HG02870 (cell line): Measurements from ENCODE around the gene TBC1D10A.
"Not testable (repeated sequence)": the region's sequence is repeated elsewhere in the genome, so short reads cannot be mapped to it uniquely, and the experiment has no call there.

ENCODE experiments used
- ATAC-seq: cut with Tn5 transposase; IDR thresholded peaks from one replicate; pipeline ENCODE4 v1.9.1; 2021; ENCODE audit warnings: mild to moderate bottlenecking, moderate library complexity; ENCODE audit not compliant: unreplicated experiment

Gene TBC1D10A

DNA sequence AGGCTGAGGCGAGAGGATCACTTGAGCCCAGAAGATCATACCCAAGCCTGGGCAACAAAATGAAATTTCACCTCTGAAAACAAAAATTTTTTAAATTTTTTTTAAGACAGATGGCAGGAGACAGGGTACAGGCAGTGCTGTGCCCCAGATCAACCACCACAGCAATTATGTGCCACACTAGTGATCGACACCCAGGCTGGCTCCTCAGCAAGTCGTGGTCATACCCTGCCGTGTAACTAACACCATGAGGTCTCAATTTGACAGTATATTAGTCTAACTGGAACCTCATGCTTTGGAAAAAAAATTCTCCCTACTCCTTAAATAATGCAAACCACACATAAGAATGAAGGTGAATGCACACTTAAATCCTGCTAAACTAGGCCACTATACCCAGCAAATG lies 21.7 kb upstream of the TBC1D10A start:
- no peak for ATAC-seq

DNA sequence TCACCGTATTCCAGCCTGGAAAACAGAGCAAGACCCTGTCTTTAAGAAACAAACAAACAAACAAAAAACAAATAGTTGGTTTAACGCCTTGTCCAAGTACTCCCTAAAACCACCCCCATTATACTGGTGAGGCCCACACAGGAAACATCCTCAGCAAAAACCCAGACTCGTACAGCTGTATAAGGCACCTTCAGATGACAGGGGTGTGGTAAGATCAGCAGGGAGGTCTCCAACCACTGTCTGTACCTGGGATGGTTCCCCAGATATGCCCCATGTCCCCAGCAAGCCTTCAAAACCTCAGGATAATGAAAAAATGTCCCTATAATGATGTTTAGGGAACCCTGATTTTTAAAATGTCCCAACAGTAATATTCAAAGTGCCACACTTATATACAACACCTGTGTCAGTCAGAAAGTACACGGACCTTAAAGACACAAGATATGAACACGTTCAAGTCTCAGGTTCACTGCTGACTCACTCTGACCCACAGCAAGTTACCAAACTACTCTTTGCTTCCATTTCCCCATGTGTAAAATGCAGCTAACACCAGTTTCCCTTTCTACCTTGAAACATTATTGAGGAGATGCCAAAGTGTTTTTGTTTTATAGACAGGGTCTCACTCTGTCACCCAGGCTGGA lies 20.6 kb upstream of the TBC1D10A start:
- ATAC-seq: no peak

DNA sequence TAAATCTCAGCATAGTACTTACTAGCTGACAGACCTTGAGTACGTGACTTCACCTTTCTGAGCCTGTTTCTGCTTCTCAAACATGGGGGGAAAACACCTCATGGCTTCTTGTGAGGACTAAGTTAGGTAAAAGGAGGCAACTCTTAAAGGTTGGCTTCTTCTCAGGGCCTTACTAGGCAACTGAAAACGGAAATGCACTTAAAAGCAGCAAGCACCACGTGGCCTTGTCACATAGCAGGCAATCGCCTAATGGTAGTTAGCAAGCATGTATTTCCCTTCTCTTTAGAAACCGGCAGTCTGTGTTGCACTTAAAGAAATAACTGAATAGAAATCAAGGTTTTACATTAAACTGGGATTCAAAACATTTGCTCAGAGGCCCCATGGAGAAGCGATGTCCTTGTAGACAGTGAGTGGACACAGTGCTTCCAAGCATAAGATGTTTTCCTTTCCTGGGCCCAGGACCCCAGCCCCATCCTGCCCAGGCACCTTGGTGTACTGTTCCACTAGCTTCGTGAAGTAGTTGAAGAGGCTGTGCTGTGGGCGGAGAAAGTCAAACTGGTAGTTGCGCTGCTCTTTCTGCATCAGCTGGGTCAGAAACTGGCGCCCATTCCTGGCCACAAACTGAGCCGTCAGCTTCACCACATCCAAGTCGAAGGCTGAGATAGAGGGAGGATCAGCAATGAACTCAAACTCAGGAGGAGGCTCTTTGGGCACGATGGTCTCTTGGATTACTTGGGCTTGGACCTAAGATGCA lies 17.9 kb upstream of the TBC1D10A start:
- ATAC-seq: no peak

DNA sequence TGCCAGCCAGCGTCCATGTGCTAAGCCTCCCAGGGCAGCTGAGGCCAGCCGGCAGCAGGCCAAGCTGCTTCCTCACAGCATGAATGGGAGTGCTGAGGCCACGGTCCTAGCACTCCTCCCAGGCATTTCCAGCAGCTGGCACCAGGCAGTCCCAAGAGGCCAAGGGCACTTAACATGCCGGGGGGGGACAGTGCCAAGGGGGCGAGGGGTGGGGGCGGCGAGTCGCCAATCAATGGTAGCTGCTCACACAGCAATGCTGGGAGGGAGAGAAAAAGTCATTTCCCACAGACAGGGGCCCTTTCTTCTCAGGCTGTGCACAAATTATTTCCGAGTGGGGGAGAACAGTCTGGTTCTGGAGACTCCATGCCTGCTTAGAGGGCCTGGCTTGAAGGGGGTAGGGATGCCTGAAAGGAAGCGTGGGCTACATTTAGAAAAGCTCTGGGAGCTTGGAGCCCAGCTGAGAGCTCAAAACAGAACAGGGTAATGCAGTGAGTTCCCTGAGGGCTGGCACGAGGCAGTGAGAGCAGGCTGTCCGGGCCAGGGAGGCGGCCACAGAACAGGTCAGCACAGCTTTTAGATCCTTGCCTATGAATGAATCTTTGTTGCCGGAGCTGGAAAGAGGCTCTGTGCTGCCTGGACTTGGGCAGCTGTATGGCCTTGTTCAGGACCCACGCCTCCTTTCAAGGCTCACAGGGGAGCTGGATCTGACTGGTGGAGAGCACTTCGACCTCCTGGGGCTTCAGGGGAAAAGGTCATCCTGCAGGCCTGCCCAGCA lies 14.4 kb upstream of the TBC1D10A start:
- no peak for ATAC-seq

DNA sequence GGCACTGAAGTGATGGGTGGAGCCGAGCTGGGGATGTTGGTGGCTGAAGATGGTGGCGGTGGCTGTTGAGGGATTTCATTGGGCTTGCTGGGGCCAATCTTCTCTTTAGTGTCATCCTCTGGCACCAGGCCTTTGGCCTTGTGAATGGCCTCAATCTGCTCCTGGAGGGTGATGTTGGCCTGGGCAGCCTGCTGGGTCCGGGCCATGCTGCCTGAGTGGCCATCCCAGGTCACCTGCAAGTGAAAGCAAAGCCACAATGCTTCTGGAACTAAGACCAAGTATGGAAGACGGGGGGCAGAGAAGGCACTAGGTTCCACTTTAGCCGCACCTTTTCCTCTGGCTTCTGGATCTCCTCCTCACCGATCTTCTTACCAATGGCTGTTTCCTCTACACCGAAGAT lies 12.1 kb upstream of the TBC1D10A start:
- no peak for ATAC-seq

DNA sequence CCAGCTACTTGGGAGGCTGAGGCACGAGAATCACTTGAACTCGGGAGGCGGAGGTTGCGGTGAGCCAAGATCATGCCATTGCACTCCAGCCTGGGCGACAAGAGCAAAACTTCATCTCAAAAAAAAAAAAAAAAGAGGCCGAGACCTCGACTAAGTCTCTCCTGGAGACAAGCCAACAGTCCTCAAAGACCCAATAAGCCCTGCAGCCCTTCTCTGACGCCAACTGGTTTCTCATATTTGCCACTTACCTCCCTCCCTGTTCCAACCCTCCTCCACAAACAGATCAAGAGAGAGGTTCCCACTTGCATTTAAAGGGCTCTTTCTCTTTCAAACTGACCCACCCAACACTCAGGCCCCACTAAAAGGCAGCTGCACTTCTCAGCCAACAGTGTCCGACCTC lies 11.6 kb upstream of the TBC1D10A start:
- not testable (repeated sequence) for ATAC-seq

DNA sequence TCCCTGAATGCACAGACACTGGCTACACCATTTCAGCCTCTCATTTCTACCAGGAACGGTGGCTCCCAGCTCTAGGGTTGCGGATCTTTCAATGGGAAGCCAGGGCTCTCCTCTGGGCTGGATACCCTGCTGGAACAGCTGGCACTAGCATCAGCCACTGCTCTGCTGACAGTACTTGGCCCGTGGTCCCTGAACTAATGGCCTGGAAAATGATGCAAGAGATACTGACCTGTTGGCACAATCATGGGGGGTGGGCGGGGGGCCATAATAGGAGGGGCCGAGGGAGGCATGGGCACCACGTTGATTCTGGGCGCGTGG lies 10.7 kb upstream of the TBC1D10A start:
- no peak for ATAC-seq

DNA sequence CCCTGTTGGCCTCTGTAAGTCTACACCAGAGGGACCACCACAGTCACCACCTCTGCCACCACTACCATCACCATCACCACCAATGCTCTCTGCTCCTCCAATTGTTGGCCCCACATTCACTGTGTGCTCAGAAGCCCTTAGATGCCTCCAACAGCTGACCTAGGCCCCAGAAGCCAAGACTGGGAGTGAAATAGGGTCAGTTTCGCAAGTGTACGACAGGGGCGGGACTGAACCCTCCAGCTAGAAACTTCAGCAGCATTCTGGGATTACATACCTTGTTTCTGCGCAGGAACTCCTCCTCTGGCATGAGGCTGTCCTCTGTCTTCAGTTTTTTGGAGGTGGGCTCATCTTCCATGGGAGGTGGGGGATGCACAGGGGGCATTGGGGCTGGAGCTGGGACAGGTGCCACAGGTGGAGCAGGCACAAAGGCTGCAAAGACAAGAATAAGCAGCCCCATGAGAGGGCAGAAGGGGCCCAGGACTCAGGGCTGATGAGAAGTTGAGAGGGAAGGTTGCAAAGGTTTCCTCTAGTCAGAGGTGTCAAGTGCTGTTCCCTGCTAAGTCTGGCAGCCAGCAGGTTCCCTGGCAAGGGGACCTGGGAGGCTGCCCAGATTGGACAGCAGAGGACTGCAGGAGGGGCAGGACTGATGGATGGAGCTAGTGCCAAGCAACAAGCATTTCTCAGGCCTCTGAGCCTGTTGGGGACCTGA lies 10.2 kb upstream of the TBC1D10A start:
- no peak for ATAC-seq

DNA sequence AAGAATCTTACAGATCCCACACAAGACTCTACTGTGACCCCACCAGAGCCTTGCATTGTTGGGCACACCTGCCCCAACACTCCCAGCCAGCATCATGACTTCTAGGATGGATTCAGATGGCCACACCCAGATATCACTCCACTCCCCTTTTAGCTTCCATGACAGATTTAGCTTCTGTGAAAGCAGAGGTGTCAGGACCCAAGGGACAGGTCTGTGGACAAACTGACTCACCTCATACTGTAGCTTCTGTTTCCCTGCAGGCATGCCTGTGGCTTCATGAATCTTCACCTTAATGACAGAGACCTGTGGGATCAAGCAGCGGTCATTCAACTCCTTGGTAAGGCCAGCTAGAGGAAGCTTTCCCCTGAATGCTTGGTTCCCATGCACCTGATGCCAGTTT lies 8.5 kb upstream of the TBC1D10A start:
- ATAC-seq: no peak

DNA sequence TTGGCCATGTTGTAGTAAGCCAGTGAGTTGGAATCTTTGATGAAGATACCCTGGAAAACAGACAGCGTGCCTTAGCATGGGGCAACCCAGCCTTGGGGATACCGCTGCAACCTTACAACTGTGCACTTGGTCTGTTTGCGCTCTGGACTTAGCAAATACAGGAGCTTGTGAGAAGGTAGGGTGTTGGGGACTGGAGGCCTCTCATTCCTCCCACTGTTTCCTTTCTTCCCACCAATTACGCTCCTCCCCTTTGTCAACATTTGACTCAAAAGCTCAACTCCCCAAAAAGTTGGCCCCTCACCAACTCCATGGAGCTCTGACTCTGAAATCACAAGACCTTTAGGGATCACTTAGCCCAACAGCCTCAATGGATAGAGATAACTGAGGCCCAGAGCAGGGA lies 7.9 kb upstream of the TBC1D10A start:
- no peak for ATAC-seq

DNA sequence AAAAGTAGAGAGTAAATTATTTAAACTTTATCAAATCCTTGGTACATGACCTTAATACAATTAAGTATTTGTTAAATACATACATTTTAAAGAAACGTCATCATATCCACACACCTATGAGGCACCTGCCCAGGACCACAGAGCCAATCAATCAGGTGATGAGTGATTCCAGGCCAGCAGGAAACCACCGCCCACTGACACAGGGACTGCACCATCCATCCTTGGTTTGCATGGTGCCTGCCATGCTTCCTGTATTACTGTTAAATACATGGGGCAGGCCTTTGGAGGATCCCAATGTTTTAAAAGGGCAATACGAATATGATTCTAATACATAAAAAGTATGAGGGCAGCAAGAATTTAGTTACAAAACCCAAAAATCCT lies 7.0 kb upstream of the TBC1D10A start:
- no peak for ATAC-seq

DNA sequence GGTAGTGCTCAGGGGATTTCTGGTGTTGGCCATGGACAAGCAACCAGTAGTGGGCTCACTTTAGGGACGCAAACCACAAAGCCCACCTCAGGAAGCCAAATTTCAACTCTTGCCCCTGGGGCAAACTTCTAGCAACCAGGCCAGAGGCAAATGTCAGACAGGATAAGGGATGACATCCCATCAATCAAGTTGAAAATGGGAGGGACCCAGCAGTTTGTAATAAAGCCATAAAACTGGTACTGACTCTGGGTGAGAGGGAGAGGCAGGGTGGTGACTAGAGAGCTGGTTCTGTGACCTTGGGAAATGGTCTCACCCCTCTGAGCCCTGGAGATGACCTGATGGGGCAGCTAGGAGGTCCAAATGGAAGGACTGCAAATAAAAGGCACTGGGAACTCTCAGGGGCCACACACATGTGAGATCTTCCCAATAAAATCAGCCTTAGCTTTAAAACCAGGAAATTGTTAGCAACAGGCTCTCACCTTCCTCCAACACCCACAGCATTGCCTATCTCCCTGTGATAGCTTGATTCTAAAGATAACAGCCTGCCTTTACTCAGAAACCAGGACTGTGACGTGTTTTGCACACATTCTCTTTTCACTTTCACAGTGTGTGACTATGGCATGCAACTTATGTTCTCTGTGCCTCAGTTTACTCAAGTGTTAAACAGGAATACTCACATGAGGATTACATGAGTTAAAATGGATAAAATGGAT lies 6.4 kb upstream of the TBC1D10A start:
- no peak for ATAC-seq

DNA sequence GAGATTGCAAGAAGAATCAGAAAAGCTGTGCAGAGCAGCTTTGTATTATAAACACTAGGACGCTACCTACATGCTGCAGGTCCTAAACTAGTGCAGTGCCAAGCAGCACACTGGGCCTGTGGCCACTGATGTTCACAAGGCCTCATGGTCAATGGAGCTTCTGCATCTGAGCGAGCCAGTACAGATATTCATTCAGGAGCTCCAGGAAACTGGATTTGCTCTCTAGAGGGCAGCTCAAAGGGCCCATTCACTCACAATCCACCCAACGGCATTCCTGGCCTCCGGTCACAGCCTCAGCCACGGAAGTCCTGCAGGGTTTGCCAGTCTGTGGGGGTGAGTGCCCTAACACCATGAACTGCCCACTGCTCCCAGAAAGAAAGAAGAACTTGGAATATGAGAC lies 5.8 kb upstream of the TBC1D10A start:
- no peak for ATAC-seq

DNA sequence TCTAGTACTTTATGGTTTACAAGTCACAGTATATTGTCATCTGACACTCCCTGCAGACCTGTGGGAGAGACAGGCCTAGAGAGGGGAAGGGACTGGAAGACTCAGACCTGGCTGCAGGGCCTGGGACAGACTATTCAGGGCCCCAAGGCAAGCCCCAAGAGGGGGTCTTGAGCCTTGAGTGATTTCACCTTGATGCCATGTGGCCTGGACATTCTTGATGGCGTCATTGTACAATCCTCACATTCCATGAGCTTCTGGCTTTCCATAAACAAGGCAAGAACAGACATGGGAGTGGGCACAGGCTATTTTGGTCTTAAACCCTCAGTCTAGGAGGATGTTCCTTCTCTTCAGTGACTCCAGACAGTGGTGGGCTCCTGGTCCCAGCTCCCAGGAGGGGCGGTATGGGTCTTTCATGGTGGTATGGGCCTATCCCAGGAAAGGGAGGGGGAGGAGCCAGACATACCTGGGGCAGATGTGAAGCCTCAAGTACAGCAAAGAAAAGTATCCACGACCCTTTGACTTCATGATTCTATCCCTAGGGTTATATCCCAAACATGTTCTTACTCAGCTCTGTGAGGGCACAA lies 1.8 kb upstream of the TBC1D10A start:
- no peak for ATAC-seq

DNA sequence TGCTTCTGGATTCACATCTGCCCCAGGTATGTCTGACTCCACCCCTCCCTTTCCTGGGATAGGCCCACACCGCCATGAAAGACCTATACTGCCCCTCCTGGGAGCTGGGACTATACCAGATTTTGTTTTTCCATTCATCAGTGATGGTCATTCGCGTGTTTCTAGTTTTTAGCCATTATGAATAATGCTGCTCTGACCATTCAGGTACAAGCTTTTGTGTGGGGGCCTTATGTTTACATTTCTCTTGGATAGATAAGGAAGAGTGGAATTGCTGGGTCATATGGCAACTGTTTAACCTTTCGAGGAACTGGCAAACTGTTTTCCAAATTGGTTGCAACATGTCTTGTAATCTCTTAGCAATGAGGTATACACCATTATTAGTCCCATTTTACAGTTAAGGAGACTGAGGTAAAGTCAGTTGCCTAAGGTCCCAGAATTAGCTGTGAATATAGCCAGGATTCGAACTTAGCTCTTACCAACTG lies 1.2 kb upstream of the TBC1D10A start:
- ATAC-seq: no peak

DNA sequence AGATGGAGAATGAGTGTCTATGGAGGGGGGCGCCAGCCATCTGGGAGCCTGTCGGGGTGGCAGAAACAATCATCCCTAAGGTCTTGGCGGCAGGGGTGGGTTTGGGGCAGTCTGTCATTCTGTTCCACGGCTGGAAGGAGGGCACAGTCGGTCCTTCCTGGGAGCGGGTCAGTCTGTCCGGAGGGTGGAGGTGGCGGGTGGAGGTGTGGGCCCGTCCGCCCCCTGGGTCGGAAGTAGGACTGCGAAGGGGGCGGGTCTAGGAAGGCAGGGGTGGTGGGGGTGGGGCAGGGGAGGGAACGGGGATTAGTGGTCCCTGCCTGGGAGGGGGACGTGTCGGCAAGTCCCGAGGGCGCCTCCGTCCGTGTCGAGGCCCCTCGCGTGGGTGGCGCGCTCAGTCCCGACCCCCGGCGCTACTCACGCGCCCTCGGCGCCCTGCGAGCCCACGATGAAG lies 461 bp downstream of the TBC1D10A start:
- peak; percentile 24 for ATAC-seq

DNA sequence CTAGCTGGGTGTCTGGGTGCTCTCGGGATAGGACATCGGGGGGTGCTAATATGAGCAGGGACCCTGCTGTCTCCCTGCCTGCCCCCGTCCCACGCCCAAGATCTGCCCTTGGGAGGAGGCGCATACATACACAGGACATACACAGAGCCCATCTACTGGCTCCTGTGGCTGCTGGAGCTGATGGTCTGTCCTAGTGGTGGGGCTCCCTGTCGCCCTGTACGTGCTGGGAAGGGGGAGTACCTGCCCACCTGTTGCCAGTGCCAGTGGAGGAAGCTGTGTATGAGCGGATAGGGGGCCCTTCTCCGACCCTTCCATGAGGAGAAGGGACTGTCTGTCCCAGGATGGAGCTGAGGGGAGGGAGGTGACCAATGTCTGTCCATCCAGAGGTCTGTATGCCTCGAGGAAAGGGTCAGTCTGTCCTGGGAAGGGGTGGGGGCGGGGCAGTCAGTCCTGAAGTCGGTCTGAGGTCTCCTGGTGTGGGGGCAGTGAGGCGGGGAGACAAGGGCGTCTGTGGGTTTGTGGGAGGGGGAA lies 952 bp downstream of the TBC1D10A start:
- no peak for ATAC-seq

DNA sequence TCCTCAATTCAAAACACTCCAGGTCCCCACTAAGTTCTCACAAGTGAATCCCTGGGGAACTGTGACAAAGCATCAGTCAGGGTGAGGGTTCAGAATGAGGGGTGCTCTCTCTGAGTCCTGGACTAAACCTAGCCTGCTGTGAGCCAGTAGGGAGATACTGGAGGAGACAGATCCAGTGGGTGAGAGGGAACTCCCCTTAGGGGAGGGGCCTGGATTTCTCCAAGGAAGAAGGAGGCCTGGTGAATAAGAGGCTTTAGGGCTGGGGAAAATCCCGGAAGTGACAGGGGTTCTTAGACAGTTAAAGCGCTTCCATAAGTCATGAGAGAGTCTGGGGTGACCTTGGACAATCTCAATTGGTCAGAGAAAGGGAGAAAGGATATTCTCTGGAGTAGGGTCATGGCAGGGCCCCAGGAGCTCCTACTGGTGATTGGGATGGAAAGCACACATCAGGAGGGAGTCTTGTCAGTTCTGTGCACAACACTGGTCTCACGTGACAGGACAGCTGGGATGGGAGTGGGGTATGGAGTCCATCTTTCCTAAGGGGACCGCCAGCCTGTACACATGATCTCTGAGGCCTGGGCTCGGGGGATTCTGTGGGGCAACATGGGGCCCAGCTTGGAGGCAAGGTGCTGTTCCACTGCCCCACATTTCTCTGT lies 1.5 kb downstream of the TBC1D10A start:
- no peak for ATAC-seq

DNA sequence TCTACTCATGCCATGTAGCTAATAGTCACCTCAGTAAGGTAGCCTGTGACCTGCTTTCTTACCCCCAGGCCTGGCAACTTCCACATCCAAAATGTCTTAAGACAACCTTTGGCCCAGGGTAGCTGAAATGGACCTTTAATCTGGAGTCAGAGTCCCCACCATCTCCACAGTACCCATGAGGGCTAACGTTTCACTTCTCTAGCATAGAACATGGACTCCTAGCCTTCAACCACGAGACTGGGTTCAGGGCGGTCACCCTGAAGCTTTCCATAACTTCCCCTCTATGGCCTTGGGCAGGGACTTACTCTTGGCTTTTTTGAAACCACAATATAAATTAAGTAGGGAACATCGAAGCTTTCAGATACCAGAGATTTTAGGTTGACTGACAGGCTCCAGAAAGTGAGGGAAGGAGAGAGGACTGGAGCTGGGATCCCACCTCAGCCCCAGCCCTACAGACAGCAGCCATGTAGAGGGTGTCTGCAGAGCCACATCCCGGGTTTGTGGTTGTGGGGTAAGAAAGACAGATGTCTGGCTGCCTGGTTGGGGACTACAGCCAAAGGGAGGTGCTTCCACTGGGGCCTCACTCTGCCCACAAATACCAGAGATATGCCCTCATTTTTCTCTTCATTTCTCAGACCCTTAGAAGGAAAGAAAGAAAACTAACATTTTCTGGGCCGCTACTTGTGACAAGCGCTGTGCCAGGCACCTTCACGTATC lies 2.6 kb downstream of the TBC1D10A start:
- ATAC-seq: no peak
